Mesothelial cell of epicardium (in vitro differentiated cells): Measurements from ENCODE around the gene ADGRL3. TPM values are rescaled to one million over a fixed set of nuclear protein-coding genes. Genes with fewer than 3 reads are reported as not detected.
"Not testable (repeated sequence)": the region's sequence is repeated elsewhere in the genome, so short reads cannot be mapped to it uniquely, and the experiment has no call there.

ENCODE experiments used
- DNase-seq, 2 experiments: peaks; one replicate each; pipeline ENCODE4 v3.0.0; 2021; ENCODE audit warnings: low spot score in 2 of 2; ENCODE audit not compliant: unreplicated experiment in 2 of 2
- H3K27ac Mint-ChIP-seq: 2 replicates; pipeline ENCODE4 v1.8.0; 2021; ENCODE audit warnings: mixed read lengths
- H3K27me3 Mint-ChIP-seq: 2 replicates; pipeline ENCODE4 v1.8.0; 2021; ENCODE audit warnings: low read depth, mixed read lengths
- H3K36me3 Mint-ChIP-seq: 2 replicates; pipeline ENCODE4 v1.8.0; 2021; ENCODE audit warnings: mixed read lengths
- H3K4me1 Mint-ChIP-seq: 2 replicates; pipeline ENCODE4 v1.8.0; 2021; ENCODE audit warnings: mixed read lengths
- H3K4me3 Mint-ChIP-seq: 2 replicates; pipeline ENCODE4 v1.8.0; 2021; ENCODE audit warnings: mild to moderate bottlenecking, moderate library complexity, mixed read lengths
- H3K9me3 Mint-ChIP-seq: 2 replicates; pipeline ENCODE4 v1.8.0; 2021; ENCODE audit warnings: mixed read lengths
- CTCF ChIP-seq: fragments of 200-600 bp; sonication (generic); IDR thresholded peaks from one replicate; pipeline ENCODE4 v1.5.0; 2021; ENCODE audit warnings: antibody characterized with exemption; ENCODE audit not compliant: unreplicated experiment
- total RNA-seq: library from RNA; stranded (reverse); gene quantifications from 3 replicates; pipeline ENCODE4 v1.2.1, GENCODE V29; 2021

ADGRL3 gene
- total RNA-seq, 1 donor from 2014 or later, result 68.3 TPM

- H3K27ac Mint-ChIP-seq, result no peak overlapping the region
- no peak for DNase-seq
These were observed 784.3 kb downstream of the ADGRL3 start for GRCh38 chr4:61984260-61984909.

GRCh38 chr4:61985426-61985825, 785.3 kb downstream of the ADGRL3 start:
- TF ChIP-seq CTCF, result no peak
- Mint-ChIP-seq H3K27me3 (no peaks in the 10 kb centered on the region), H3K36me3 (peaks cover 21% of the 10 kb centered on the region), H3K27ac (no peak overlapping the region), H3K4me1 (peaks cover 2% of the 10 kb centered on the region), H3K9me3 (no peaks in the 10 kb centered on the region), H3K4me3 (no peak overlapping the region)
- no peak for DNase-seq

More at GRCh38 chr4:61984260-61984909, 784.3 kb downstream of the ADGRL3 start:
- TF ChIP-seq CTCF, result no peak
- Mint-ChIP-seq H3K36me3 (peaks cover 31% of the 10 kb centered on the region), H3K9me3 (no peaks in the 10 kb centered on the region), H3K27me3 (no peaks in the 10 kb centered on the region), H3K4me3 (no peak overlapping the region), H3K4me1 (peaks cover 2% of the 10 kb centered on the region)

- H3K36me3 Mint-ChIP-seq, result peaks cover 17% of the 10 kb centered on the region
- not testable (repeated sequence) for H3K4me1 Mint-ChIP-seq, H3K4me3 Mint-ChIP-seq
These were observed 786.8 kb downstream of the ADGRL3 start for GRCh38 chr4:61986929-61987328.

GRCh38 chr4:61992351-61992750, 792.2 kb downstream of the ADGRL3 start:
- H3K4me3 Mint-ChIP-seq, result no peak overlapping the region
- DNase-seq, result no peak
- TF ChIP-seq CTCF, result no peak
- H3K27me3 Mint-ChIP-seq, result no peaks in the 10 kb centered on the region
- peaks cover 15% of the 10 kb centered on the region for H3K4me1 Mint-ChIP-seq
- H3K27ac Mint-ChIP-seq, result no peak overlapping the region
- H3K9me3 Mint-ChIP-seq, result no peaks in the 10 kb centered on the region
- peaks cover 2% of the 10 kb centered on the region for H3K36me3 Mint-ChIP-seq

More at GRCh38 chr4:61986929-61987328, 786.8 kb downstream of the ADGRL3 start:
- H3K27me3 Mint-ChIP-seq, DNase-seq, H3K27ac Mint-ChIP-seq, H3K9me3 Mint-ChIP-seq: not testable (repeated sequence)

GRCh38 chr4:61994036-61994435, 793.9 kb downstream of the ADGRL3 start:
- H3K36me3 Mint-ChIP-seq, result peaks cover 5% of the 10 kb centered on the region
- no peak for TF ChIP-seq CTCF
- H3K4me1 Mint-ChIP-seq, result peaks cover 13% of the 10 kb centered on the region
- no peaks in the 10 kb centered on the region for H3K9me3 Mint-ChIP-seq
- H3K27me3 Mint-ChIP-seq, result no peaks in the 10 kb centered on the region
- H3K4me3 Mint-ChIP-seq, result no peak overlapping the region
- no peak overlapping the region for H3K27ac Mint-ChIP-seq
- DNase-seq, result no peak

GRCh38 chr4:61995717-61996340, 795.7 kb downstream of the ADGRL3 start:
- Mint-ChIP-seq H3K9me3 (no peaks in the 10 kb centered on the region), H3K27ac (peak overlapping the region; percentile 5), H3K4me1 (peaks cover 13% of the 10 kb centered on the region), H3K36me3 (peaks cover 5% of the 10 kb centered on the region), H3K27me3 (no peaks in the 10 kb centered on the region), H3K4me3 (no peak overlapping the region)
- TF ChIP-seq CTCF, result no peak
- no peak for DNase-seq
